SU-DHL-6 (cell line): ENCODE measurements around the gene CPVL.

Experiments used
- H2AFZ ChIP-seq: fragments of 200-600 bp; sonication (generic); 2 replicates; pipeline ENCODE4 v1.6.1; 2014; ENCODE audit warnings: low read depth, mild to moderate bottlenecking, moderate library complexity, mixed read lengths, antibody characterized with exemption, low read length; ENCODE audit not compliant: severe bottlenecking
- H3F3A ChIP-seq: fragments of 200-600 bp; shearing (Covaris generic); 2 replicates; pipeline ENCODE4 v1.6.0; 2016; ENCODE audit warnings: antibody characterized with exemption, mild to moderate bottlenecking; ENCODE audit not compliant: insufficient read depth
- H3K27ac ChIP-seq: fragments of 200-600 bp; sonication (generic); 2 replicates; pipeline ENCODE4 v1.5.1; 2016; ENCODE audit warnings: low read depth, mild to moderate bottlenecking, low read length, moderate library complexity, mixed read lengths
- H3K27me3 ChIP-seq: fragments of 200-600 bp; sonication (generic), shearing (Covaris generic); 2 replicates; pipeline ENCODE4 v1.6.0; 2014; ENCODE audit warnings: mild to moderate bottlenecking, low read length
- H3K36me3 ChIP-seq: fragments of 200-600 bp; sonication (generic); 2 replicates; pipeline ENCODE4 v1.6.1; 2014; ENCODE audit warnings: mild to moderate bottlenecking, low read length, mixed read lengths
- H3K4me2 ChIP-seq: fragments of 300-600, 200-600 bp; shearing (Covaris generic), sonication (generic); 2 replicates; pipeline ENCODE4 v1.6.0; 2014; ENCODE audit warnings: low read length, low read depth, mild to moderate bottlenecking; ENCODE audit not compliant: poor library complexity, severe bottlenecking
- H3K4me3 ChIP-seq: fragments of 200-600 bp; sonication (generic); 2 replicates; pipeline ENCODE4 v1.5.1; 2014; ENCODE audit warnings: antibody characterized with exemption, low read length, mild to moderate bottlenecking, mixed read lengths; ENCODE audit not compliant: insufficient read depth, poor library complexity, severe bottlenecking
- H3K79me2 ChIP-seq: fragments of 200-600 bp; sonication (generic); 2 replicates; pipeline ENCODE4 v1.6.1; 2014; ENCODE audit warnings: mild to moderate bottlenecking, low read length, moderate library complexity; ENCODE audit not compliant: insufficient read depth
- H3K9ac ChIP-seq: fragments of 200-600 bp; sonication (generic); 2 replicates; pipeline ENCODE4 v1.7.0; 2014; ENCODE audit warnings: mild to moderate bottlenecking, low read length
- H3K9me2 ChIP-seq: fragments of 200-600 bp; sonication (generic); replicated peaks from 2 replicates; pipeline ENCODE4 v1.6.1; 2014; ENCODE audit warnings: low read length; ENCODE audit not compliant: insufficient read depth
- H3K9me3 ChIP-seq: fragments of 200-600 bp; sonication (generic); 2 replicates; pipeline ENCODE4 v1.6.1; 2014; ENCODE audit warnings: low read length, mixed read lengths; ENCODE audit not compliant: insufficient read depth
- H4K20me1 ChIP-seq: fragments of 200-600 bp; sonication (generic); 2 replicates; pipeline ENCODE4 v1.6.1; 2014; ENCODE audit warnings: low read depth, mild to moderate bottlenecking, antibody characterized with exemption, low read length, moderate library complexity, mixed read lengths
- CTCF ChIP-seq: fragments of 200-600 bp; sonication (generic); IDR thresholded peaks from one replicate; pipeline ENCODE4 v1.5.1; 2017; ENCODE audit warnings: antibody characterized with exemption, mild to moderate bottlenecking, low read length, moderate library complexity; ENCODE audit not compliant: insufficient read depth, poor library complexity, severe bottlenecking
- EZH2phosphoT487 ChIP-seq: fragments of 200-600 bp; sonication (generic), shearing (Covaris generic); conservative IDR thresholded peaks from 2 replicates; pipeline ENCODE4 v1.6.1; 2018; ENCODE audit warnings: mild to moderate bottlenecking, antibody characterized with exemption, low read length, moderate library complexity, mixed read lengths

Gene CPVL

DNA sequence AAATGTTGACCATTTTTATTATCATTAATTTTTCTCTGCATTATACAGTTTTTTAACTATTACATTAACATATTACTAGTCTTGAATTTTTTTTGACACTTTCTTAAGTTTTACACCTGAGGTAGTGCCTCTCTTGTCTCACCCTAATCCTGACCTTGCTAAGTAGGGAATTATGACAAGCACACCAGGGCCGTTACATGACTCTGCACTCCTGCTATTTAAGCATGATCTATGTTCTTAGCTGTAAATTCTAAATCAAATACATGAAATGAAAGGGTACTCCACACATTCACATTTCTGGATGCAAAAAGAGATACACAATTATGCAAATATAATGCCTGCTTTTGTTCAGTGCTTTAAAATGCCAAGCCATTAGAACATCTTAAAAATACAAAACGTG is 23.6 kb downstream of the CPVL start:
- 0 out of 2 replicates have a peak, but pooled peaks cover 3% of the 10 kb centered on the region for H3K27me3 ChIP-seq
- TF ChIP-seq CTCF (no peak), EZH2phosphoT487 (no peak)
- no peaks in the 10 kb centered on the region for H3F3A ChIP-seq
- H3K9ac ChIP-seq = no peak overlapping the region
- H3K4me2 ChIP-seq = no peak overlapping the region
- no peak overlapping the region for H3K4me3 ChIP-seq
- no peaks in the 10 kb centered on the region for H3K9me2 ChIP-seq
- no peaks in the 10 kb centered on the region for H3K9me3 ChIP-seq
- no peak overlapping the region for H2AFZ ChIP-seq
- H3K27ac ChIP-seq = no peak overlapping the region
- no peaks in the 10 kb centered on the region; the same call in 1 of the 2 replicates for H4K20me1 ChIP-seq
- H3K79me2 ChIP-seq = no peaks in the 10 kb centered on the region
- no peaks in the 10 kb centered on the region for H3K36me3 ChIP-seq

GRCh38 chr7:29122081-29122480 is 24.3 kb downstream of the CPVL start:
- Histone ChIP-seq H3K9me3 (no peaks in the 10 kb centered on the region), H3K27me3 (0 out of 2 replicates have a peak, but pooled peaks cover 3% of the 10 kb centered on the region), H3F3A (no peaks in the 10 kb centered on the region), H3K79me2 (no peaks in the 10 kb centered on the region), H3K36me3 (no peaks in the 10 kb centered on the region), H3K27ac (no peak overlapping the region), H4K20me1 (no peaks in the 10 kb centered on the region; the same call in 1 of the 2 replicates), H3K9me2 (no peaks in the 10 kb centered on the region), H3K4me3 (no peak overlapping the region), H3K4me2 (no peak overlapping the region), H2AFZ (no peak overlapping the region), H3K9ac (no peak overlapping the region)
- TF ChIP-seq CTCF = no peak
- no peak for TF ChIP-seq EZH2phosphoT487

DNA sequence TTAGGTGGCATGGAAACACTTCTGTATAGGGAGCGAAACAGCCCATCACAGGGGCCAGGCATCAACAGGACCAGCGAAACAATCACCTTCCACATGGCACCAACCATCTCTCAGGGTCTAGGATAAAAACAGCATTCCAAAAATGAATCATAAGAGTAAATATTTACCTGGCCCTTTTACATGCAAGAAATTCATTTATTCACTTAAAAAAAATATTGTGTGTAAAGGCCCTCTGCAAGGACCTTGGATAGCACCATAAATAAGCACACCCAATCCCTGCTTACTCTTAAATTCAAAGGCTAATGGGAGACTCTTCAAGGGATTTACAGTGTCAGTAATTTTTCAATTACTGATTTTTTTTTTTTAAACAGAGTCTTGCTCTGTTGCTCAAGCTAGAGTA is 25.4 kb downstream of the CPVL start:
- Histone ChIP-seq H3K27ac (no peak overlapping the region), H3K9me2 (no peaks in the 10 kb centered on the region), H3K27me3 (0 out of 2 replicates have a peak, but pooled peaks cover 3% of the 10 kb centered on the region), H3K79me2 (no peaks in the 10 kb centered on the region), H3K36me3 (no peaks in the 10 kb centered on the region), H3K9ac (no peak overlapping the region), H3K4me2 (no peak overlapping the region), H3K9me3 (no peaks in the 10 kb centered on the region), H3F3A (no peaks in the 10 kb centered on the region), H2AFZ (no peak overlapping the region), H3K4me3 (no peak overlapping the region), H4K20me1 (no peaks in the 10 kb centered on the region; the same call in 1 of the 2 replicates)
- TF ChIP-seq CTCF (no peak), EZH2phosphoT487 (no peak)

GRCh38 chr7:29119538-29119937 is 26.8 kb downstream of the CPVL start:
- Histone ChIP-seq H3K9me2 (no peaks in the 10 kb centered on the region), H3K36me3 (no peaks in the 10 kb centered on the region)

More at GRCh38 chr7:29119538-29119937, 26.8 kb downstream of the CPVL start:
- Histone ChIP-seq H3K9me3 (no peaks in the 10 kb centered on the region), H2AFZ (no peak overlapping the region), H3K27ac (no peak overlapping the region), H3K4me2 (no peak overlapping the region), H4K20me1 (no peaks in the 10 kb centered on the region; the same call in 1 of the 2 replicates), H3F3A (no peaks in the 10 kb centered on the region), H3K79me2 (no peaks in the 10 kb centered on the region), H3K4me3 (no peak overlapping the region), H3K27me3 (0 out of 2 replicates have a peak, but pooled peaks cover 3% of the 10 kb centered on the region), H3K9ac (no peak overlapping the region)
- TF ChIP-seq CTCF (no peak), EZH2phosphoT487 (no peak)
